HEK293 (cell line): ENCODE measurements around the gene LITAFD.

Experiments
- CTCF ChIP-seq: fragments of 450-650 bp; formaldehyde crosslinking; IDR thresholded peaks from 2 replicates; pipeline ENCODE4 v1.5.1; 2016; ENCODE audit warnings: missing biosample characterization, missing genetic modification characterization
- KLF16 ChIP-seq: fragments of 450-650 bp; formaldehyde crosslinking; IDR thresholded peaks from 2 replicates; pipeline ENCODE4 v1.5.1; 2017; ENCODE audit warnings: missing biosample characterization, missing genetic modification characterization
- MZF1 ChIP-seq: fragments of 450-650 bp; formaldehyde crosslinking; IDR thresholded peaks from 2 replicates; pipeline ENCODE4 v1.5.1; 2017; ENCODE audit warnings: missing biosample characterization, missing genetic modification characterization, borderline replicate concordance
- REST ChIP-seq: fragments of 450-650 bp; formaldehyde crosslinking; IDR thresholded peaks from 2 replicates; pipeline ENCODE4 v1.5.1; 2016; ENCODE audit warnings: missing biosample characterization, missing genetic modification characterization
- ZNF18 ChIP-seq: fragments of 450-650 bp; formaldehyde crosslinking; IDR thresholded peaks from 2 replicates; pipeline ENCODE4 v1.5.1; 2016; ENCODE audit warnings: missing biosample characterization, missing genetic modification characterization
- ZNF274 ChIP-seq, 2 experiments: fragments of 200-500 bp in 1 of 2; fragments of 450-650 bp in 1 of 2; sonication (Bioruptor generic) in 1 of 2; formaldehyde crosslinking in 1 of 2; IDR thresholded peaks; 2 replicates each; pipeline versions ENCODE4 v1.5.1 to v1.6.1; 2014 to 2016; ENCODE audit warnings: borderline replicate concordance in 1 of 2, inconsistent platforms in 1 of 2, low read length in 1 of 2, missing biosample characterization in 1 of 2, missing genetic modification characterization in 1 of 2
- ZNF302 ChIP-seq: fragments of 450-650 bp; formaldehyde crosslinking; IDR thresholded peaks from 2 replicates; pipeline ENCODE4 v1.5.1; 2016; ENCODE audit warnings: missing biosample characterization, missing genetic modification characterization, low read depth
- ZNF362 ChIP-seq: fragments of 450-650 bp; formaldehyde crosslinking; IDR thresholded peaks from 2 replicates; pipeline ENCODE4 v1.5.1; 2016; ENCODE audit warnings: missing biosample characterization, missing genetic modification characterization
- ZNF596 ChIP-seq: fragments of 450-650 bp; IDR thresholded peaks from 2 replicates; pipeline ENCODE4 v1.5.0; 2018; ENCODE audit warnings: missing biosample characterization, mild to moderate bottlenecking, missing genetic modification characterization, moderate library complexity
- ZNF623 ChIP-seq: fragments of 450-650 bp; formaldehyde crosslinking; IDR thresholded peaks from 2 replicates; pipeline ENCODE4 v1.5.1; 2016; ENCODE audit warnings: missing biosample characterization, missing genetic modification characterization
- ZNF639 ChIP-seq: fragments of 450-650 bp; formaldehyde crosslinking; IDR thresholded peaks from 2 replicates; pipeline ENCODE4 v1.5.1; 2016; ENCODE audit warnings: missing biosample characterization, missing genetic modification characterization
- ZNF670 ChIP-seq: fragments of 450-650 bp; formaldehyde crosslinking; IDR thresholded peaks from 2 replicates; pipeline ENCODE4 v1.5.1; 2016; ENCODE audit warnings: missing biosample characterization, missing genetic modification characterization, low read depth
- ZNF704 ChIP-seq: fragments of 450-650 bp; formaldehyde crosslinking; IDR thresholded peaks from 2 replicates; pipeline ENCODE4 v1.5.1; 2016; ENCODE audit warnings: missing biosample characterization, missing genetic modification characterization

GRCh38 chr16:8899709-8900317 lies 17.7 kb downstream of the LITAFD start:
- TF ChIP-seq KLF16 (no peak), CTCF (no peak), REST (tag by site-specific recombination) (no peak), ZNF274 (IDR thresholded peaks at IDR 0.05; ENCODE audit: low read length) (no peak), ZNF274 (tag by site-specific recombination; IDR thresholded peaks at IDR 0.05; ENCODE audit: borderline replicate concordance) (no peak), ZNF623 (tag by site-specific recombination) (no peak), MZF1 (no peak), ZNF302 (tag by site-specific recombination) (no peak), ZNF670 (no peak), ZNF639 (tag by site-specific recombination) (no peak), ZNF704 (tag by site-specific recombination) (no peak), ZNF362 (tag by site-specific recombination) (no peak), ZNF18 (no peak), ZNF596 (no peak)
